Mammary epithelial cell (primary cell): ENCODE data around the gene PPP6R1.

Experiments
- EZH2 ChIP-seq: IDR thresholded peaks from 2 replicates; pipeline ENCODE4 v1.6.1; 2012; ENCODE audit warnings: low read length, inconsistent platforms, borderline replicate concordance
- TF ChIP-seq, protein P1 (sequence below), 2 donors: IDR thresholded peaks in 1 of 2; conservative IDR thresholded peaks in 1 of 2; 2 replicates each; pipeline ENCODE4 v1.5.1; 2011 to 2012; ENCODE audit warnings: inconsistent platforms in 2 of 2, low read length in 2 of 2, mild to moderate bottlenecking in 2 of 2, control low read depth in 1 of 2, low read depth in 1 of 2; ENCODE audit not compliant: insufficient read depth in 1 of 2; ENCODE audit errors: extremely low read depth in 1 of 2

DNA sequence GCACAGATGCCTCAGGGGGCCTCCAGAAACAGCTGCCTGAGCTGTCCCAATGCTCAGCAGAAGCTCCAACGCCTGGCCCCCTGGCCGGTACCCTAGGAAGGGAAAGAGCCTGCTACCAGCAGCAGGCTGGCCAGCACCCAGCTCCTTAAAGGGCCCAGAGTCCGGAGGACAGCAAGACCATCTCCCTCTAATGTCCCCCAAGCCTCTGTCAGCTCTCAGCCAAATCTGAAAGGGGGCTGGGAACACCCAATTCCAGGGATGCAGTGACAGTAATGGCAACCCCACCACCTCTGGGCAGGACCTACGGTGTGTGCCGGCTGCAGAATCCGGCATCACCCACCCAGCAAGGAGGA is 4.2 kb downstream of the PPP6R1 start:
- TF ChIP-seq, protein P1, sequence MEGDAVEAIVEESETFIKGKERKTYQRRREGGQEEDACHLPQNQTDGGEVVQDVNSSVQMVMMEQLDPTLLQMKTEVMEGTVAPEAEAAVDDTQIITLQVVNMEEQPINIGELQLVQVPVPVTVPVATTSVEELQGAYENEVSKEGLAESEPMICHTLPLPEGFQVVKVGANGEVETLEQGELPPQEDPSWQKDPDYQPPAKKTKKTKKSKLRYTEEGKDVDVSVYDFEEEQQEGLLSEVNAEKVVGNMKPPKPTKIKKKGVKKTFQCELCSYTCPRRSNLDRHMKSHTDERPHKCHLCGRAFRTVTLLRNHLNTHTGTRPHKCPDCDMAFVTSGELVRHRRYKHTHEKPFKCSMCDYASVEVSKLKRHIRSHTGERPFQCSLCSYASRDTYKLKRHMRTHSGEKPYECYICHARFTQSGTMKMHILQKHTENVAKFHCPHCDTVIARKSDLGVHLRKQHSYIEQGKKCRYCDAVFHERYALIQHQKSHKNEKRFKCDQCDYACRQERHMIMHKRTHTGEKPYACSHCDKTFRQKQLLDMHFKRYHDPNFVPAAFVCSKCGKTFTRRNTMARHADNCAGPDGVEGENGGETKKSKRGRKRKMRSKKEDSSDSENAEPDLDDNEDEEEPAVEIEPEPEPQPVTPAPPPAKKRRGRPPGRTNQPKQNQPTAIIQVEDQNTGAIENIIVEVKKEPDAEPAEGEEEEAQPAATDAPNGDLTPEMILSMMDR (conservative IDR thresholded peaks at IDR 0.05 in 1 of 2, IDR thresholded peaks at IDR 0.05 in 1 of 2; ENCODE audit: extremely low read depth in 1 of 2, insufficient read depth in 1 of 2, low read depth in 1 of 2, low read length in 2 of 2), result no peak
- TF ChIP-seq EZH2, result no peak
